Natural killer cell (primary cell): ENCODE measurements around the gene STK39. TPM values are rescaled to one million over a fixed set of nuclear protein-coding genes. Genes with fewer than 3 reads are reported as not detected.

Source experiments
- ATAC-seq, 3 donors: fragments of 150-1000 bp in 2 of 3; fragments of 200-7000 bp in 1 of 3; cut with Tn5 transposase; 1 replicate in 1 of 3; 2 replicates in 2 of 3; pipeline ENCODE4 v1.10.0; 2021; ENCODE audit warnings: mild to moderate bottlenecking in 2 of 3, moderate library complexity in 2 of 3
- DNase-seq, 2 donors: peaks; one replicate each; pipeline versions ENCODE4 v3.0.0 to v3.0.0-alpha.2; 2013 to 2021; ENCODE audit warnings: mixed read lengths in 1 of 2
- H3K27ac ChIP-seq: one replicate; pipeline ENCODE4 v1.5.1; 2013; ENCODE audit warnings: mild to moderate bottlenecking, low read length
- H3K27me3 ChIP-seq: one replicate; pipeline ENCODE4 v1.6.1; 2013; ENCODE audit warnings: low read length; ENCODE audit not compliant: control insufficient read depth, insufficient read depth
- H3K36me3 ChIP-seq: one replicate; pipeline ENCODE4 v1.6.1; 2013; ENCODE audit warnings: low read length; ENCODE audit not compliant: control insufficient read depth, insufficient read depth
- H3K4me1 ChIP-seq: one replicate; pipeline ENCODE4 v1.6.1; 2013; ENCODE audit warnings: low read length; ENCODE audit not compliant: control insufficient read depth, insufficient read depth
- H3K4me3 ChIP-seq: one replicate; pipeline ENCODE4 v1.5.1; 2013; ENCODE audit warnings: low read length
- H3K9me3 ChIP-seq: one replicate; pipeline ENCODE4 v1.6.1; 2013; ENCODE audit warnings: low read length; ENCODE audit not compliant: control insufficient read depth, insufficient read depth
- H3K27ac Mint-ChIP-seq, 2 donors: one replicate each; pipeline ENCODE4 v1.8.0; 2022; ENCODE audit warnings: mild to moderate bottlenecking in 2 of 2, mixed read lengths in 2 of 2, moderate library complexity in 1 of 2
- H3K27me3 Mint-ChIP-seq, 2 donors: one replicate each; pipeline ENCODE4 v1.8.0; 2022; ENCODE audit warnings: low read depth in 2 of 2, mixed read lengths in 2 of 2
- H3K36me3 Mint-ChIP-seq: one replicate; pipeline ENCODE4 v1.8.0; 2022; ENCODE audit warnings: mixed read lengths
- H3K4me1 Mint-ChIP-seq, 2 donors: one replicate each; pipeline ENCODE4 v1.8.0; 2022; ENCODE audit warnings: mixed read lengths in 2 of 2
- H3K4me3 Mint-ChIP-seq: one replicate; pipeline ENCODE4 v1.8.0; 2022; ENCODE audit warnings: mild to moderate bottlenecking, moderate library complexity, mixed read lengths
- H3K9me3 Mint-ChIP-seq, 2 donors: one replicate each; pipeline ENCODE4 v1.8.0; 2022; ENCODE audit warnings: mixed read lengths in 2 of 2
- WGBS: methylation state at CpG from one replicate; pipeline ENCODE4 v1.1.7; 2013; ENCODE audit warnings: missing lambda C conversion rate; ENCODE audit not compliant: insufficient coverage; 5-methylcytosine and 5-hydroxymethylcytosine counted together
- intact Hi-C: fragments of 100-400 bp; cut with micrococcal nuclease; formaldehyde crosslinking; loops from one replicate; pipeline ENCODE4 v1.14.2; 2022
- total RNA-seq, 4 donors: library from RNA; stranded (reverse); fragments of 120-200 nt in 1 of 4; gene quantifications; one replicate each; pipeline versions ENCODE4 v1.2.3 to v1.2.4, GENCODE V29; 2013 to 2022
- TF ChIP-seq, protein P1 (sequence below): fragments of 200-600 bp; IDR thresholded peaks from one replicate; pipeline ENCODE4 v1.8.0; 2022; ENCODE audit warnings: antibody characterized with exemption

Gene STK39
- total RNA-seq, 3 donors from 2014 or later (not counting 1 experiment from before 2014, with no cell fraction given) = 53.3 to 79.3 (median 66.6) TPM

DNA sequence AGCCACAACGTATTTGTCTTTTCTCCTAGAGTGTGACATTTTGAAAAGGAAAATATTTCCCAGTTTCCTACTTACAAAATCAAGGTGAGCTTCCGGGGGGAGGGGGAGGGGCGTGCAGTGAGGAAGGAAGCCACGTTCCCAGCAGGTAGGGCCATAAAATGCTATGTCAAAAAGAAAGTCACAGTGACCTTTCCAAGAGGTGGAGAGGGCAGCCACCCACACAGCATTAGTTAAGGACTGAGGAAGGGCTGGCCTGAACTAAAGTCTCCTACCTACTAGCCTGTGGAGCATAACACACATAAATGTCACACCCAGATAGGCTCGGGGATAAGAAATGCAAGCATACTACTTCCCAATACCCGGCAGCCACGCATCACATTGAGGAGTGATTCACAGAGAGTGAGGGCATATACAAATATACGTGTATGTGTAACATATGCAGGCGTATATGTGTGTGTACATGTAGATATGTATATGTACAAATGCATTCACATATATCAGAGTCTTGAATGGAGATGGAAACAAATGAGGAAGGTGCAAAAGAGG lies 191.1 kb downstream of the STK39 start:
- Histone ChIP-seq H3K27me3 (no peaks in the 10 kb centered on the region), H3K9me3 (no peaks in the 10 kb centered on the region), H3K4me3 (no peak overlapping the region), H3K27ac (no peak overlapping the region), H3K36me3 (peaks cover 16% of the 10 kb centered on the region), H3K4me1 (no peaks in the 10 kb centered on the region)
- TF ChIP-seq, protein P1, sequence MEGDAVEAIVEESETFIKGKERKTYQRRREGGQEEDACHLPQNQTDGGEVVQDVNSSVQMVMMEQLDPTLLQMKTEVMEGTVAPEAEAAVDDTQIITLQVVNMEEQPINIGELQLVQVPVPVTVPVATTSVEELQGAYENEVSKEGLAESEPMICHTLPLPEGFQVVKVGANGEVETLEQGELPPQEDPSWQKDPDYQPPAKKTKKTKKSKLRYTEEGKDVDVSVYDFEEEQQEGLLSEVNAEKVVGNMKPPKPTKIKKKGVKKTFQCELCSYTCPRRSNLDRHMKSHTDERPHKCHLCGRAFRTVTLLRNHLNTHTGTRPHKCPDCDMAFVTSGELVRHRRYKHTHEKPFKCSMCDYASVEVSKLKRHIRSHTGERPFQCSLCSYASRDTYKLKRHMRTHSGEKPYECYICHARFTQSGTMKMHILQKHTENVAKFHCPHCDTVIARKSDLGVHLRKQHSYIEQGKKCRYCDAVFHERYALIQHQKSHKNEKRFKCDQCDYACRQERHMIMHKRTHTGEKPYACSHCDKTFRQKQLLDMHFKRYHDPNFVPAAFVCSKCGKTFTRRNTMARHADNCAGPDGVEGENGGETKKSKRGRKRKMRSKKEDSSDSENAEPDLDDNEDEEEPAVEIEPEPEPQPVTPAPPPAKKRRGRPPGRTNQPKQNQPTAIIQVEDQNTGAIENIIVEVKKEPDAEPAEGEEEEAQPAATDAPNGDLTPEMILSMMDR = no peak
- ATAC-seq = no peak
- Mint-ChIP-seq H3K9me3 (no peaks in the 10 kb centered on the region), H3K36me3 (no peaks in the 10 kb centered on the region), H3K27ac (no peak overlapping the region), H3K27me3 (no peaks in the 10 kb centered on the region), H3K4me3 (no peak overlapping the region), H3K4me1 (peaks cover 16 to 26% of the 10 kb centered on the region in 2 donors)
- 93% methylated on average over 8 of the region's 9 CpGs for WGBS
- DNase-seq = no peak
- intact Hi-C loops = no loop called here

DNA sequence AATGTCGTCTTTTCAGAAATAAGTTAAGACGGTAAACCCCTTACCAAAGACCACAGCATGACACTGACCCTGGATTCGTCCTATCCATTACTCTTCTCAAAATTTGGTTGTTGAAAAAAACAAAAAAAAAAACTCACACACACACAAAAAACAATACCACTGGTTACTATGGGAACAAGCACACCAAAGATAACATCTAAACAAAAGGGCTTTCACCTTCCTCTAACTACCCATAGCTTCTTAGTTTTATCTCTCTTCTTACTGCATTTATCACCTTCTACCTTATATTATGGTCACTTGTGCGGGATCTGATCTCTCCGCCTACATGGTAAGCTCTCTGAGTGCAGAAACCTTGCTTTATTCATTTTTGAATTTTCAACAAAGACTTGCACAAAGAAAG lies 192.7 kb downstream of the STK39 start:
- H3K9me3 Mint-ChIP-seq = no peaks in the 10 kb centered on the region
- no peaks in the 10 kb centered on the region for H3K4me1 ChIP-seq
- H3K4me3 ChIP-seq = no peak overlapping the region
- no peak for DNase-seq
- H3K9me3 ChIP-seq = no peaks in the 10 kb centered on the region
- H3K27ac ChIP-seq = no peak overlapping the region
- H3K27ac Mint-ChIP-seq = peak overlapping the region; percentile 9 to 34
- H3K36me3 ChIP-seq = peaks cover 19% of the 10 kb centered on the region
- intact Hi-C loops = no loop called here
- peaks cover 31 to 34% of the 10 kb centered on the region in 2 donors for H3K4me1 Mint-ChIP-seq
- no peaks in the 10 kb centered on the region for H3K27me3 Mint-ChIP-seq
- no peaks in the 10 kb centered on the region for H3K36me3 Mint-ChIP-seq
- no peak overlapping the region for H3K4me3 Mint-ChIP-seq
- ATAC-seq = peak in 1 of 3 donors; percentile 25
- H3K27me3 ChIP-seq = no peaks in the 10 kb centered on the region
- TF ChIP-seq, protein P1 = no peak
- 76% methylated on average over 5 of the region's 5 CpGs for WGBS

DNA sequence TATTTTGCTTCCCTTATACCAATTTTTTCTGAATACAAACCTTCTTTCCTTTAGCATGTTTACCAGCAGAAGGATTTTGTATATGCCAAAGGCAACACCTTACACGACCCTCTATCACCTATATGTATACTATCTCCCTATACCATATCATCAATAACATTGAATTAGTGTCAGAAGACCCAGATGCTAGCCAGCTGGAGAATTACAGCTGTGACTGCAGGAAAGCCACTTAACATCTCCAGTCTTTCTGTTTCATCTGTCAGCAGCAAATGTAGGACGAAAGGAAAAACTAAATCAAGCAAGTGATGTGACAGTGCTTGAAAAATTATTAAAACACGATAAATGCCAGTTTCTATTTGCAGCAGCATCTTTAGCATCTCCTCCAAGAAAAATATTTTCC lies 193.7 kb downstream of the STK39 start:
- H3K4me1 ChIP-seq = no peaks in the 10 kb centered on the region
- Mint-ChIP-seq H3K4me1 (peaks cover 40% of the 10 kb centered on the region in 2 donors), H3K4me3 (no peak overlapping the region), H3K27me3 (no peaks in the 10 kb centered on the region), H3K36me3 (no peaks in the 10 kb centered on the region), H3K9me3 (no peaks in the 10 kb centered on the region), H3K27ac (peak overlapping the region in 1 of 2 donors; percentile 9)
- H3K27ac ChIP-seq = no peak overlapping the region
- no peak for ATAC-seq
- intact Hi-C loops = no loop called here
- peaks cover 14% of the 10 kb centered on the region for H3K36me3 ChIP-seq
- H3K4me3 ChIP-seq = no peak overlapping the region
- no peaks in the 10 kb centered on the region for H3K27me3 ChIP-seq
- TF ChIP-seq, protein P1 = no peak
- DNase-seq = no peak
- no peaks in the 10 kb centered on the region for H3K9me3 ChIP-seq
- 97% methylated on average over 2 of the region's 3 CpGs for WGBS

- Mint-ChIP-seq H3K4me3 (no peak overlapping the region), H3K36me3 (no peaks in the 10 kb centered on the region), H3K27ac (peak overlapping the region in 1 of 2 donors; percentile 31), H3K27me3 (no peaks in the 10 kb centered on the region), H3K4me1 (peaks cover 43% of the 10 kb centered on the region in 2 donors), H3K9me3 (no peaks in the 10 kb centered on the region)
- WGBS = 94% methylated on average over 4 of the region's 4 CpGs
- no peak for DNase-seq
- no peak for ATAC-seq
- Histone ChIP-seq H3K4me3 (no peak overlapping the region), H3K9me3 (no peaks in the 10 kb centered on the region), H3K27me3 (no peaks in the 10 kb centered on the region), H3K4me1 (no peaks in the 10 kb centered on the region), H3K27ac (no peak overlapping the region), H3K36me3 (peaks cover 13% of the 10 kb centered on the region)
- TF ChIP-seq, protein P1 = no peak
- intact Hi-C loops = no loop called here
Observed at GRCh38 chr2:168052773-168053172, 194.6 kb downstream of the STK39 start.
